ENCODE results near the gene EIF4G3.

The EIF4G3 gene

DNA sequence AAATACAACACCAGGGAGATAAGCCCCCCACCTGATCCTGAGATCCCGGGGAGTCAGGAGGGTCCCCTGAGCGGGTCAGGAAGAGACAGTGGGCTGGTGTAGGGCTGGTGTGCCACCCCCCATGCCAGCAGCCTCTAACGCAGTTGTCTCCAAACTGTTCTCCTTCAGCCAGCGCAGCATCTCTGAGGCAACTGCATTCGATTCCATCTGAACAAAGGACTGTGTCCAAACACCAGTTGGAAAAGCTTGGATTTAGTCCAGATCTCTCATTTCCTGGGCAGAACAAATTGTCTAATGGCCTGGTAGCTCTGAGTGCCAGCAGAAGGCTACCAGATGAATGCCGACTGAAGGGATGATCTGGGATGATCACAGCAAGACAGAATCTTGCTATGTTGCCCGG is 44.1 kb upstream of the EIF4G3 start:
- Histone ChIP-seq H3K79me2 (ENCODE audit: low read length) (no peaks in the 10 kb centered on the region), H3K4me1 (ENCODE audit: low read length) (no peaks in the 10 kb centered on the region), H3K9me3 (replicated peaks; ENCODE audit: insufficient read depth, low read length) (no peaks in the 10 kb centered on the region), H3K9ac (ENCODE audit: low read length) (no peak overlapping the region), H2AFZ (ENCODE audit: low read length) (no peak overlapping the region), H3K27me3 (replicated peaks; ENCODE audit: insufficient read depth, low read length) (no peaks in the 10 kb centered on the region), H3K4me2 (ENCODE audit: low read depth, low read length) (no peak overlapping the region), H4K20me1 (ENCODE audit: insufficient read depth, low read length) (no peaks in the 10 kb centered on the region), H3K4me3 (ENCODE audit: low read length) (no peak overlapping the region), H3F3A (ENCODE audit: insufficient read depth, low read length) (no peaks in the 10 kb centered on the region), H3K9me2 (replicated peaks; ENCODE audit: insufficient read depth, low read length) (no peaks in the 10 kb centered on the region), H3K36me3 (replicated peaks; ENCODE audit: insufficient read depth, low read length) (no peaks in the 10 kb centered on the region), H3K27ac (ENCODE audit: low read length) (no peak overlapping the region)
- DNase-seq = no peak
- TF ChIP-seq EZH2 (optimal IDR thresholded peaks at IDR 0.05; ENCODE audit: low read depth, low read length) = no peak
- no peak for TF ChIP-seq EZH2phosphoT487 (IDR thresholded peaks at IDR 0.05; ENCODE audit: low read length)
- TF ChIP-seq, protein P1, sequence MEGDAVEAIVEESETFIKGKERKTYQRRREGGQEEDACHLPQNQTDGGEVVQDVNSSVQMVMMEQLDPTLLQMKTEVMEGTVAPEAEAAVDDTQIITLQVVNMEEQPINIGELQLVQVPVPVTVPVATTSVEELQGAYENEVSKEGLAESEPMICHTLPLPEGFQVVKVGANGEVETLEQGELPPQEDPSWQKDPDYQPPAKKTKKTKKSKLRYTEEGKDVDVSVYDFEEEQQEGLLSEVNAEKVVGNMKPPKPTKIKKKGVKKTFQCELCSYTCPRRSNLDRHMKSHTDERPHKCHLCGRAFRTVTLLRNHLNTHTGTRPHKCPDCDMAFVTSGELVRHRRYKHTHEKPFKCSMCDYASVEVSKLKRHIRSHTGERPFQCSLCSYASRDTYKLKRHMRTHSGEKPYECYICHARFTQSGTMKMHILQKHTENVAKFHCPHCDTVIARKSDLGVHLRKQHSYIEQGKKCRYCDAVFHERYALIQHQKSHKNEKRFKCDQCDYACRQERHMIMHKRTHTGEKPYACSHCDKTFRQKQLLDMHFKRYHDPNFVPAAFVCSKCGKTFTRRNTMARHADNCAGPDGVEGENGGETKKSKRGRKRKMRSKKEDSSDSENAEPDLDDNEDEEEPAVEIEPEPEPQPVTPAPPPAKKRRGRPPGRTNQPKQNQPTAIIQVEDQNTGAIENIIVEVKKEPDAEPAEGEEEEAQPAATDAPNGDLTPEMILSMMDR (IDR thresholded peaks at IDR 0.05; ENCODE audit: low read length) = no peak

DNA sequence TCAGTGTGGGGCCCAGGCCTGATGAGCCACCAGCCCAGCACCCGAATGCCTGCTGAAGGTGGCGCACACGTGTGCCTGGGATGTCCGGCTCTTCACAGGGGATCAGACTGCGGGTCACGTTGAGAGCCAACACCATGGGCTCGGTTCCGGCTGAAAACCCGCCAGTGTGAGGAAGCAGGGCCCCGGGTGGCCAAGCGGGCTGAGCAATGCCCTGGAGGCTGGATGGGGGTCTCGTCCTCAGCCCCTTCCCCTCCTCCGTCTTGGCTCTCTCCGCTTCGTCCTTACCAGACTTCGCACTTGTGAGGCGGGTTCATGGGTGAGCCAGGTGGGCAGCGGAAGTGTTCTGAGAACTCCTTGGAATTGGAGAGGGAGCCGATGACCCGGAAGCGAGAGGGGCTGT is 43.0 kb upstream of the EIF4G3 start:
- Histone ChIP-seq H3K4me1 (ENCODE audit: low read length) (no peaks in the 10 kb centered on the region), H2AFZ (ENCODE audit: low read length) (no peak overlapping the region), H3K79me2 (ENCODE audit: low read length) (no peaks in the 10 kb centered on the region), H4K20me1 (ENCODE audit: insufficient read depth, low read length) (no peaks in the 10 kb centered on the region), H3K9ac (ENCODE audit: low read length) (no peak overlapping the region), H3K9me3 (replicated peaks; ENCODE audit: insufficient read depth, low read length) (no peaks in the 10 kb centered on the region), H3K36me3 (replicated peaks; ENCODE audit: insufficient read depth, low read length) (no peaks in the 10 kb centered on the region), H3K4me2 (ENCODE audit: low read depth, low read length) (no peak overlapping the region), H3K27me3 (replicated peaks; ENCODE audit: insufficient read depth, low read length) (no peaks in the 10 kb centered on the region), H3F3A (ENCODE audit: insufficient read depth, low read length) (no peaks in the 10 kb centered on the region), H3K4me3 (ENCODE audit: low read length) (no peak overlapping the region), H3K9me2 (replicated peaks; ENCODE audit: insufficient read depth, low read length) (no peaks in the 10 kb centered on the region), H3K27ac (ENCODE audit: low read length) (no peak overlapping the region)
- TF ChIP-seq EZH2phosphoT487 (IDR thresholded peaks at IDR 0.05; ENCODE audit: low read length) (no peak), EZH2 (optimal IDR thresholded peaks at IDR 0.05; ENCODE audit: low read depth, low read length) (no peak)
- TF ChIP-seq, protein P1 (IDR thresholded peaks at IDR 0.05; ENCODE audit: low read length) = no peak
- no peak for DNase-seq

DNA sequence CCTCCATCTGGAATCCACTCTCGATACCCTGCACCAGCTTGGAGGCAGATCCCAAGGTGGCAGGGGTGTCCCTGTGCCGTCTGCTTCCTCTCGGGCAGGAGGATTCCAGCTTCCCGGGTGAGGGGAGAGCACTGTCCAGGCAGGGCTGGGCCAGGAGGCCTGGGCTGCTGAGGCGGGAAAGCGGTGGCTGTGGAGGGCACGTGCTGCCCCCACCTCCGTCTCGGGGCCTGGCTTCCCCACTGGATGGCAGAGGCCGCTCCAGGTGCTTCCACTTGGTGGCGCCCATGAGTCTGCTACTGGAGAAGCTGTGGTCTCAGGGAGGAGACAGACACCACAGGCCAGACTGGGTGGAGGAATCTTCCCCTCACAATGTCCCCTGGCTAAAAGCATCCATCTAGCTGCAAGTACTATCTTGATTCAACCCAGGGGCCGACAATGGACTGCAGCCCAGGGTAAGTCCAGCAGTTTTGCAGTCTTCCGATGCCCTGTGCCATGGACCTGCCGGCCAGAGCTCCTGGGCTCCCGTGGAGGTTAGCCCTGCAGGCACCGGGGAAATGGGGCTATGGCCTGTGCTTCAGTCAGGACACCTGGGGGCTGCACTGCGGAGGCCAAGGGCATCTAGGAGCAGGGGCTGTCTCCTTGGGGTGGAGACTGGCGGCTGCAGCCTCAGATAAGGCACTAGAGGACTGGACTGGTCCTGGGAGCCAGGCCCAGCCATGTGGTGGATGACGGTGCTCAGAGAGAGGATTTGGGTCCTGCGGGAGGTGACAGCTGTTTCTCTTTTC is 41.3 kb upstream of the EIF4G3 start:
- no peaks in the 10 kb centered on the region for H3K27me3 ChIP-seq (replicated peaks; ENCODE audit: insufficient read depth, low read length)
- TF ChIP-seq EZH2phosphoT487 (IDR thresholded peaks at IDR 0.05; ENCODE audit: low read length) (no peak), EZH2 (optimal IDR thresholded peaks at IDR 0.05; ENCODE audit: low read depth, low read length) (no peak)
- TF ChIP-seq, protein P1 (IDR thresholded peaks at IDR 0.05; ENCODE audit: low read length) = peak; percentile 46
- H3K4me2 ChIP-seq (ENCODE audit: low read depth, low read length) = no peak overlapping the region
- no peaks in the 10 kb centered on the region for H3K9me2 ChIP-seq (replicated peaks; ENCODE audit: insufficient read depth, low read length)
- no peaks in the 10 kb centered on the region for H3K9me3 ChIP-seq (replicated peaks; ENCODE audit: insufficient read depth, low read length)
- H3K27ac ChIP-seq (ENCODE audit: low read length) = no peak overlapping the region
- no peak for DNase-seq
- H3K9ac ChIP-seq (ENCODE audit: low read length) = no peak overlapping the region
- H3K36me3 ChIP-seq (replicated peaks; ENCODE audit: insufficient read depth, low read length) = no peaks in the 10 kb centered on the region
- H3K4me1 ChIP-seq (ENCODE audit: low read length) = no peaks in the 10 kb centered on the region
- no peaks in the 10 kb centered on the region for H3F3A ChIP-seq (ENCODE audit: insufficient read depth, low read length)
- no peaks in the 10 kb centered on the region for H3K79me2 ChIP-seq (ENCODE audit: low read length)
- no peak overlapping the region for H2AFZ ChIP-seq (ENCODE audit: low read length)
- no peak overlapping the region for H3K4me3 ChIP-seq (ENCODE audit: low read length)
- no peaks in the 10 kb centered on the region for H4K20me1 ChIP-seq (ENCODE audit: insufficient read depth, low read length)
